Subcutaneous adipose tissue (tissue), 4 donors: Measurements from ENCODE around the gene BTBD2. TPM values are rescaled to one million over a fixed set of nuclear protein-coding genes. Genes with fewer than 3 reads are reported as not detected.

ENCODE experiments used
- CTCF ChIP-seq: fragments of 450-650 bp; IDR thresholded peaks from one replicate; pipeline ENCODE4 v1.5.1; 2016; ENCODE audit warnings: low read depth, mild to moderate bottlenecking, control low read depth, antibody characterized with exemption, moderate library complexity
- total RNA-seq, 4 donors: library from RNA; depleted of rRNA; stranded (reverse); fragments of >200 nt; gene quantifications; one replicate each; pipeline ENCODE4 v1.1.0, GENCODE V29; 2016

The BTBD2 gene
- total RNA-seq, 4 donors from 2014 or later: 39.6 to 76.5 (median 54.3) TPM

- TF ChIP-seq CTCF: no peak
These were observed 69.6 kb downstream of the BTBD2 start for GRCh38 chr19:1945899-1946298.

GRCh38 chr19:1944916-1945561 is 70.5 kb downstream of the BTBD2 start:
- no peak for TF ChIP-seq CTCF

GRCh38 chr19:1944088-1944915 is 71.2 kb downstream of the BTBD2 start:
- no peak for TF ChIP-seq CTCF

GRCh38 chr19:1943661-1944087 is 71.8 kb downstream of the BTBD2 start:
- no peak for TF ChIP-seq CTCF

GRCh38 chr19:1942934-1943555 is 72.5 kb downstream of the BTBD2 start:
- no peak for TF ChIP-seq CTCF

- no peak for TF ChIP-seq CTCF
These were observed 73.2 kb downstream of the BTBD2 start for GRCh38 chr19:1942078-1942933.
